ENCODE results near the gene EXOC4.

DNA sequence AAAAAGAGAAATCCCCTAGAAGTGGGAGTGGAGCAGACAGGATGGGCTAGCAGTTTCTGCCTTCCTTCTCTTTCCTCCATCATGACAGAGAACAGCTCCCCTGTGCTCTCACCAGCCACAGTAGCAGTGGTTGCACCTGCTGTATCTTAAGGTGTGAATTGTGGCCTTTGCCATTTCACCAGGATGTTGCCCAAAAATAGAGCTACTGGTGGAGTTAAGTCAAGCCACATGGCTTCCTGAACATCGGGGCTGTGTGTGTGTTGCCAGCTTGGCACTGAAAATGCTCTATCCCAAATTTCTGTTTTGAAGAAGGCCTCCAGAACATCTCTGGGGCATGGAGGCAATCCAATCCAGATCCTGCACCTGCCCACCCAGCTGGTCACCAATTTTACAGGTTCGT is 348.7 kb downstream of the EXOC4 start:
- TF ChIP-seq, protein P1, sequence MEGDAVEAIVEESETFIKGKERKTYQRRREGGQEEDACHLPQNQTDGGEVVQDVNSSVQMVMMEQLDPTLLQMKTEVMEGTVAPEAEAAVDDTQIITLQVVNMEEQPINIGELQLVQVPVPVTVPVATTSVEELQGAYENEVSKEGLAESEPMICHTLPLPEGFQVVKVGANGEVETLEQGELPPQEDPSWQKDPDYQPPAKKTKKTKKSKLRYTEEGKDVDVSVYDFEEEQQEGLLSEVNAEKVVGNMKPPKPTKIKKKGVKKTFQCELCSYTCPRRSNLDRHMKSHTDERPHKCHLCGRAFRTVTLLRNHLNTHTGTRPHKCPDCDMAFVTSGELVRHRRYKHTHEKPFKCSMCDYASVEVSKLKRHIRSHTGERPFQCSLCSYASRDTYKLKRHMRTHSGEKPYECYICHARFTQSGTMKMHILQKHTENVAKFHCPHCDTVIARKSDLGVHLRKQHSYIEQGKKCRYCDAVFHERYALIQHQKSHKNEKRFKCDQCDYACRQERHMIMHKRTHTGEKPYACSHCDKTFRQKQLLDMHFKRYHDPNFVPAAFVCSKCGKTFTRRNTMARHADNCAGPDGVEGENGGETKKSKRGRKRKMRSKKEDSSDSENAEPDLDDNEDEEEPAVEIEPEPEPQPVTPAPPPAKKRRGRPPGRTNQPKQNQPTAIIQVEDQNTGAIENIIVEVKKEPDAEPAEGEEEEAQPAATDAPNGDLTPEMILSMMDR (IDR thresholded peaks at IDR 0.05): no peak
- TF ChIP-seq POLR2A (IDR thresholded peaks at IDR 0.05): no peak
